Measurements from ENCODE around the gene KRTAP13-4. TPM values are rescaled to one million over a fixed set of nuclear protein-coding genes. Genes with fewer than 3 reads are reported as not detected.

The KRTAP13-4 gene
- polyA plus RNA-seq, 1 of the 3 experiments (the other 2 are of a cell fraction) = not detected

DNA sequence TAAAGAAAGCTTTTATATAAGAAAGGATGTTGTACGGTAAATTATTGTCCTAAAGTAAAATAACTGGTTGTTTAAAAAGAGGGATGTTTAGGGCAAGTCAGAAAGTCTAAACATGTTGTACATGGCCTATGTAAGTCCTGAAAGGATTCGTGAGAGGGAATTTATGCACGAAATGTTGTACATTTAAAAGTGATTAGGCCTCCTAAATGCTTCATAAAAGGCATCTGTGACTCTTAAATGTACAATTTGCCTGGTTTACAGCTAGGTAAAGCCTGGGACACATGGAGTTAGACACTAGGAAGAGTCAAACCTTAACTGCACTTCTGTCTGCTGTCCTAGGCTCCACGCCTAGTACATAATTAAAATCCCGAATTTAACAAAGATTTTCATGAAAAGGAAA, 14.0 kb upstream of the KRTAP13-4 start:
- H3K9me2 ChIP-seq = no peaks in the 10 kb centered on the region
- no peaks in the 10 kb centered on the region for H3F3A ChIP-seq (replicated peaks; ENCODE audit: insufficient read depth)
- no peaks in the 10 kb centered on the region for H3K27me3 ChIP-seq (ENCODE audit: insufficient read depth)
- no peaks in the 10 kb centered on the region for H3K36me3 ChIP-seq (replicated peaks in 1 of 2; ENCODE audit: control insufficient read depth in 1 of 2, insufficient read depth in 2 of 2, low read length in 1 of 2)
- POLR2A ChIA-PET = no interaction called here
- TF ChIP-seq, protein P1, sequence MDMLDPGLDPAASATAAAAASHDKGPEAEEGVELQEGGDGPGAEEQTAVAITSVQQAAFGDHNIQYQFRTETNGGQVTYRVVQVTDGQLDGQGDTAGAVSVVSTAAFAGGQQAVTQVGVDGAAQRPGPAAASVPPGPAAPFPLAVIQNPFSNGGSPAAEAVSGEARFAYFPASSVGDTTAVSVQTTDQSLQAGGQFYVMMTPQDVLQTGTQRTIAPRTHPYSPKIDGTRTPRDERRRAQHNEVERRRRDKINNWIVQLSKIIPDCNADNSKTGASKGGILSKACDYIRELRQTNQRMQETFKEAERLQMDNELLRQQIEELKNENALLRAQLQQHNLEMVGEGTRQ (IDR thresholded peaks at IDR 0.05; ENCODE audit: borderline replicate concordance, low read depth, low read length) = no peak
- no peak for TF ChIP-seq RCOR1 (IDR thresholded peaks at IDR 0.05; ENCODE audit: low read length)
- TF ChIP-seq GATA2 (CRISPR knock-in tag; IDR thresholded peaks at IDR 0.05) = no peak
- TF ChIP-seq, protein P2, sequence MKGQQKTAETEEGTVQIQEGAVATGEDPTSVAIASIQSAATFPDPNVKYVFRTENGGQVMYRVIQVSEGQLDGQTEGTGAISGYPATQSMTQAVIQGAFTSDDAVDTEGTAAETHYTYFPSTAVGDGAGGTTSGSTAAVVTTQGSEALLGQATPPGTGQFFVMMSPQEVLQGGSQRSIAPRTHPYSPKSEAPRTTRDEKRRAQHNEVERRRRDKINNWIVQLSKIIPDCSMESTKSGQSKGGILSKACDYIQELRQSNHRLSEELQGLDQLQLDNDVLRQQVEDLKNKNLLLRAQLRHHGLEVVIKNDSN (IDR thresholded peaks at IDR 0.05; ENCODE audit: borderline replicate concordance, low read depth) = no peak
- H3K4me1 ChIP-seq (ENCODE audit: control insufficient read depth in 1 of 2, insufficient read depth in 2 of 2, low read depth in 1 of 2, low read length in 1 of 2) = no peaks in the 10 kb centered on the region
- no peaks in the 10 kb centered on the region for H4K20me1 ChIP-seq (ENCODE audit: insufficient read depth)
- no peak overlapping the region for H3K4me2 ChIP-seq
- CTCF ChIA-PET = no interaction called here
- H3K9ac ChIP-seq = no peak overlapping the region
- no peak overlapping the region for H3K4me3 ChIP-seq (ENCODE audit: low read depth in 2 of 2, low read length in 1 of 2)
- 2% methylated on average over 5 of the region's 5 CpGs for WGBS (ENCODE audit: low lambda C conversion rate)
- no peaks in the 10 kb centered on the region for H3K9me3 ChIP-seq
- H3K27ac ChIP-seq (ENCODE audit: low read depth in 2 of 2, low read length in 1 of 2) = no peak overlapping the region
- H3K79me2 ChIP-seq (ENCODE audit: insufficient read depth) = no peaks in the 10 kb centered on the region
- H2AFZ ChIP-seq (ENCODE audit: low read depth) = no peak overlapping the region
- DNase-seq = no peak

- Histone ChIP-seq H3F3A (replicated peaks; ENCODE audit: insufficient read depth) (no peaks in the 10 kb centered on the region), H3K27ac (ENCODE audit: low read depth in 2 of 2, low read length in 1 of 2) (no peak within 1 kb of the TSS), H2AFZ (ENCODE audit: low read depth) (no peak within 1 kb of the TSS), H3K9me2 (no peaks in the 10 kb centered on the region), H3K4me2 (no peak within 1 kb of the TSS), H3K36me3 (replicated peaks in 1 of 2; ENCODE audit: control insufficient read depth in 1 of 2, insufficient read depth in 2 of 2, low read length in 1 of 2) (no peaks in the 10 kb centered on the region), H3K4me3 (ENCODE audit: low read depth in 2 of 2, low read length in 1 of 2) (no peak within 1 kb of the TSS), H3K27me3 (ENCODE audit: insufficient read depth) (no peaks in the 10 kb centered on the region), H3K9ac (no peak within 1 kb of the TSS), H4K20me1 (ENCODE audit: insufficient read depth) (no peaks in the 10 kb centered on the region), H3K4me1 (ENCODE audit: control insufficient read depth in 1 of 2, insufficient read depth in 2 of 2, low read depth in 1 of 2, low read length in 1 of 2) (no peaks in the 10 kb centered on the region), H3K9me3 (no peaks in the 10 kb centered on the region), H3K79me2 (ENCODE audit: insufficient read depth) (no peaks in the 10 kb centered on the region)
- ChIA-PET POLR2A (no interaction called here), CTCF (no interaction called here)
- DNase-seq = no peak
- TF ChIP-seq FOSL2 (IDR thresholded peaks at IDR 0.05; ENCODE audit: borderline replicate concordance, low read depth) (no peak), TCF12 (IDR thresholded peaks at IDR 0.05) (no peak)
- TF ChIP-seq, protein P1 (IDR thresholded peaks at IDR 0.05; ENCODE audit: borderline replicate concordance, low read depth, low read length) = no peak
- WGBS (ENCODE audit: low lambda C conversion rate) = 9% methylated on average over 5 of the region's 5 CpGs
These were observed 4.2 kb upstream of the KRTAP13-4 start, which contains the start of gene KRTAP13-3 for GRCh38 chr21:30425826-30426225. KRTAP13-3 (minus strand) TSS chr21:30425926; CDS start chr21:30425912, 14 bp downstream.

DNA sequence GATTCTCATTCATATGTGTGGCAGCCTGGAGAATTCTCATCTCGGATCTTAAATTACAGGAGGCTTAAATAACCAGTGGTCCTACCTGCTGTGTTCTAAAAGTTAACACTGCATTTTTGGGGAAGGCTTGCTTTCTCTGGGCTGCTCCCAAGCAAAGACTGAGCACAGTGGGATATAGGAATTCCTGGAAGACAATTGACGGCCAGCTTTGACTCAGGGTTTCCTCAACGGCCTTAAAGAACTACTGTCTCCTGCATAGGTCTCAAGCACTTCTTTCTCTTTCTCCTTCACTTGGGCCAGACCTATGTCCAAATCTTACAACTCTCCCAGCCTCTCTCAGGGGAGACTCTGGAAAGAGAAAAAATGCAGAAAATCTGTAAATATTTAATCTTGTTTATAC, 3.3 kb upstream of the KRTAP13-4 start:
- Histone ChIP-seq H3K36me3 (replicated peaks in 1 of 2; ENCODE audit: control insufficient read depth in 1 of 2, insufficient read depth in 2 of 2, low read length in 1 of 2) (no peaks in the 10 kb centered on the region), H3K79me2 (ENCODE audit: insufficient read depth) (no peaks in the 10 kb centered on the region), H3K9ac (no peak overlapping the region), H2AFZ (ENCODE audit: low read depth) (no peak overlapping the region), H3K27me3 (ENCODE audit: insufficient read depth) (no peaks in the 10 kb centered on the region), H3K27ac (ENCODE audit: low read depth in 2 of 2, low read length in 1 of 2) (no peak overlapping the region), H3K4me3 (ENCODE audit: low read depth in 2 of 2, low read length in 1 of 2) (no peak overlapping the region), H3F3A (replicated peaks; ENCODE audit: insufficient read depth) (no peaks in the 10 kb centered on the region), H3K9me2 (no peaks in the 10 kb centered on the region), H3K4me2 (no peak overlapping the region), H3K9me3 (no peaks in the 10 kb centered on the region), H4K20me1 (ENCODE audit: insufficient read depth) (no peaks in the 10 kb centered on the region), H3K4me1 (ENCODE audit: control insufficient read depth in 1 of 2, insufficient read depth in 2 of 2, low read depth in 1 of 2, low read length in 1 of 2) (no peaks in the 10 kb centered on the region)
- CTCF ChIA-PET = no interaction called here
- POLR2A ChIA-PET = no interaction called here
- TF ChIP-seq SIN3A (IDR thresholded peaks at IDR 0.05; ENCODE audit: borderline replicate concordance, low read depth, low read length) (no peak), ZBTB33 (IDR thresholded peaks at IDR 0.05; ENCODE audit: borderline replicate concordance, low read depth) (no peak), JUND (IDR thresholded peaks at IDR 0.05) (no peak), NRF1 (IDR thresholded peaks at IDR 0.05; ENCODE audit: low read depth, low read length) (no peak), TCF12 (IDR thresholded peaks at IDR 0.05) (no peak), RAD21 (IDR thresholded peaks at IDR 0.05; ENCODE audit: low read length) (no peak), EZH2phosphoT487 (IDR thresholded peaks at IDR 0.05; ENCODE audit: borderline replicate concordance, low read depth) (no peak)
- DNase-seq = no peak
- WGBS (ENCODE audit: low lambda C conversion rate) = 0% methylated on average over 3 of the region's 3 CpGs
